Measurements from ENCODE around the gene BMP6. TPM values are rescaled to one million over a fixed set of nuclear protein-coding genes. Genes with fewer than 3 reads are reported as not detected.

The BMP6 gene
- polyA plus RNA-seq, 1 experiment, result 0.77 TPM

DNA sequence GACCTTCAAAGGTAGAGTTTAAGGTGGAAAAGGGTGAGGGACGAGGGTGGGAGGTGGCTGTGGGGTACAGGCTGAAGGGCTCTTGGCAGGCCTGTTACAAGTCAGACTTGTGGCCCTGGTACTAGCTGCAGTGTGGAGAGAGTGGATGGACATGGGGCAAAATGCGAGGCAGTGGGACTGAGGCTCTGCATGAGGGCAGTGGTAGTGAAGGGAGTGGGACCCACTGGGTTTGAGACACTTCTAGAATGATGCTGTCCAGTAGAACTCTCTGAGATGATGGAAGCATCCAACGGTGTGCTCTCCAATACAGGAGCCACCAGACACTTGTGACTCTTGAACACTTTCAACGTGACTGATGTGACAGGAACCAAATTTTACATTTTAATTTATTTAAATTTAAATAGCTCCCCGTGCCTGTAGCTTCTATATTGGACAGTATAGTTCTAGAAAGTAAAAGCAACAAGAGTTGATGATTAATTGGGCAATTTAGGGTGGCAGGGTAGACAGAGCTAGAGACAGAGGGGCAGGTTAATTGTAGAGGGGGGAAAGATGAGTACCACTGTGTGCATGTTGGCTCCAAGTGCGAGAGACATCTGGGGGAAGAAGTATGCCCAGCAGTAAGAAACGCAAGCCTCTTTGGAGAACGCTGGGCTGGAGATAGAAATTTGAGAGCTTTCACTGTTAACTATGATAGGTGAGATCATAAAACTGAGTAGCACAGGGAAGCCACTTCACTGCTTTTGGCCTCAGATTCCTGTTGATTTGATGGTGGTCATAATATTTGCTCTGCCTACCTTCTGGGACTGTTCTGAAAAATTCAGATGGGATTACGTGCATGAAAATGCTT, 107.2 kb downstream of the BMP6 start:
- DNase-seq (ENCODE audit: low read depth, low spot score), result no peak
- TF ChIP-seq, protein P1, sequence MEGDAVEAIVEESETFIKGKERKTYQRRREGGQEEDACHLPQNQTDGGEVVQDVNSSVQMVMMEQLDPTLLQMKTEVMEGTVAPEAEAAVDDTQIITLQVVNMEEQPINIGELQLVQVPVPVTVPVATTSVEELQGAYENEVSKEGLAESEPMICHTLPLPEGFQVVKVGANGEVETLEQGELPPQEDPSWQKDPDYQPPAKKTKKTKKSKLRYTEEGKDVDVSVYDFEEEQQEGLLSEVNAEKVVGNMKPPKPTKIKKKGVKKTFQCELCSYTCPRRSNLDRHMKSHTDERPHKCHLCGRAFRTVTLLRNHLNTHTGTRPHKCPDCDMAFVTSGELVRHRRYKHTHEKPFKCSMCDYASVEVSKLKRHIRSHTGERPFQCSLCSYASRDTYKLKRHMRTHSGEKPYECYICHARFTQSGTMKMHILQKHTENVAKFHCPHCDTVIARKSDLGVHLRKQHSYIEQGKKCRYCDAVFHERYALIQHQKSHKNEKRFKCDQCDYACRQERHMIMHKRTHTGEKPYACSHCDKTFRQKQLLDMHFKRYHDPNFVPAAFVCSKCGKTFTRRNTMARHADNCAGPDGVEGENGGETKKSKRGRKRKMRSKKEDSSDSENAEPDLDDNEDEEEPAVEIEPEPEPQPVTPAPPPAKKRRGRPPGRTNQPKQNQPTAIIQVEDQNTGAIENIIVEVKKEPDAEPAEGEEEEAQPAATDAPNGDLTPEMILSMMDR (IDR thresholded peaks at IDR 0.05; ENCODE audit: low read depth, low read length), result no peak
- Histone ChIP-seq H3K9me3 (ENCODE audit: control insufficient read depth, insufficient read depth, low read length) (no peaks in the 10 kb centered on the region), H3K4me3 (ENCODE audit: low read depth, low read length) (no peak overlapping the region), H3K27ac (ENCODE audit: low read depth, low read length) (no peak overlapping the region), H3K27me3 (ENCODE audit: control insufficient read depth, insufficient read depth, low read length) (peaks cover 5% of the 10 kb centered on the region)
- ChIA-PET CTCF (interaction anchor here (0.6 to 1.0 kb wide), 2 partner anchors 31 to 110 kb away, joined by 4 to 5 read pairs; no protein-coding TSS in a partner anchor), POLR2A (interaction anchor here (0.6 kb wide), 1 partner anchor 47 kb away, joined by 3 read pairs; no protein-coding TSS in a partner anchor)

DNA sequence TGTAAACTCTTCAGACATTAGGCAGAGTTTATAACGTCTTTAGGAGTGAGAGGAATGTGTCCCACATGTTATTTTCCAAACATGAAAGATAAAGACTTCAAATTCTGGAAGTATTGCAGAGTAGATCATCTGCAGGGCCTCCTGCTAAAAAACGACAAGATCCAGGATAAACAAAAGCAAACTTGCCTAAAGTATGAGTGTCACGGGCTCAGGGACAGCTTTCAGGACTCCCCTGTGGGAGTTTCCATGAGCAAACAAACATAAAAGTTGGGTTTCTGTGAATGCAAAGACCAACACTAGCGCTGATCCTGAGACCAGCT, 107.8 kb downstream of the BMP6 start:
- no peak overlapping the region for H3K4me3 ChIP-seq (ENCODE audit: low read depth, low read length)
- no peak overlapping the region for H3K27ac ChIP-seq (ENCODE audit: low read depth, low read length)
- DNase-seq (ENCODE audit: low read depth, low spot score), result no peak
- POLR2A ChIA-PET, result no interaction called here
- TF ChIP-seq, protein P1 (IDR thresholded peaks at IDR 0.05; ENCODE audit: low read depth, low read length), result no peak
- CTCF ChIA-PET, result interaction anchor here (0.6 to 1.0 kb wide), 2 partner anchors 30 to 111 kb away, joined by 4 to 5 read pairs; no protein-coding TSS in a partner anchor
- no peaks in the 10 kb centered on the region for H3K9me3 ChIP-seq (ENCODE audit: control insufficient read depth, insufficient read depth, low read length)
- peaks cover 2% of the 10 kb centered on the region for H3K27me3 ChIP-seq (ENCODE audit: control insufficient read depth, insufficient read depth, low read length)

- Histone ChIP-seq H3K27ac (ENCODE audit: low read depth, low read length) (no peak overlapping the region), H3K27me3 (ENCODE audit: control insufficient read depth, insufficient read depth, low read length) (peaks cover 2% of the 10 kb centered on the region), H3K9me3 (ENCODE audit: control insufficient read depth, insufficient read depth, low read length) (no peaks in the 10 kb centered on the region), H3K4me3 (ENCODE audit: low read depth, low read length) (no peak overlapping the region)
- ChIA-PET CTCF (interaction anchor here (0.9 kb wide), 1 partner anchor 72 kb away, joined by 3 read pairs; no protein-coding TSS in a partner anchor), POLR2A (no interaction called here)
- no peak for DNase-seq (ENCODE audit: low read depth, low spot score)
- TF ChIP-seq, protein P1 (IDR thresholded peaks at IDR 0.05; ENCODE audit: low read depth, low read length), result no peak
Measured at GRCh38 chr6:7836371-7837026, 110.6 kb downstream of the BMP6 start.

DNA sequence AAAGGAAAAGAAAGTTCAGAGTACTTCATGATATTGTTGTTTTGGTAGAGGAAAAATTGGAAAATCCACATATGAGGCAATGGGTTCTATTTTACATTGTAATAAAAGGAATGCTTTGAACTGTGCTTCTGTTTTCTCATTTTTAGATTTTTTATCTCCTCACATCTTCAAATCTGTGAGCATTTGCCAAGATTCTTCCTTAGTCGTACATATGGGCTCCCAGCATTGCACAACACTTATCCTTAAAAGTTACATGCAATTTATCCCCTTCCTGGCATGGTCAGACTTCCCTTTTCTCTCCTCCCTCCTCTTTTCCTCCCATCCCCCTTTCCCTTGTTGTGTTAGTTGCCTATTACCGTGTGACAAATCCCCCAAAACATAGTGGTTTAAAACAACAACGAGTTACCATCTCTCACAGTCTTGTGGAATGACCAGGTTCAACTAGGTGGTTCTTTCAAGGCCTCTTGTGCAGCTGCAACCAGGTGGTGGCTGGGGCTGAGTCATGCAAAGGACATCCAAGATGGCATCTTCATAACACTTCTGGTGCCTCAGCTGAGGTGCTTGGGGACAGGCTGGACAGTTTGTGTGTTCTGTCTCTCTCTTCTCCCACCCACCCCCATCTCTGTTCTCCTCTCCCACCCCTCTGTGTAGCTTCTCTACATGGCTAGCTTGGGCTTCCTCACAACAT, 116.0 kb downstream of the BMP6 start:
- H3K4me3 ChIP-seq (ENCODE audit: low read depth, low read length), result no peak overlapping the region
- POLR2A ChIA-PET, result interaction anchor here (0.6 kb wide), 1 partner anchor 55 kb away, joined by 3 read pairs; no protein-coding TSS in a partner anchor
- no peaks in the 10 kb centered on the region for H3K27me3 ChIP-seq (ENCODE audit: control insufficient read depth, insufficient read depth, low read length)
- CTCF ChIA-PET, result interaction anchor here (2.9 kb wide), 1 partner anchor 119 kb away, joined by 8 read pairs; no protein-coding TSS in a partner anchor
- no peaks in the 10 kb centered on the region for H3K9me3 ChIP-seq (ENCODE audit: control insufficient read depth, insufficient read depth, low read length)
- TF ChIP-seq, protein P1 (IDR thresholded peaks at IDR 0.05; ENCODE audit: low read depth, low read length), result no peak
- H3K27ac ChIP-seq (ENCODE audit: low read depth, low read length), result no peak overlapping the region
- no peak for DNase-seq (ENCODE audit: low read depth, low spot score)

Data from AG04450 (cell line).